HG03159 (cell line): ENCODE results near the gene LDLRAD4.
"Not testable (repeated sequence)": the region's sequence is repeated elsewhere in the genome, so short reads cannot be mapped to it uniquely, and the experiment has no call there.

Experiments
- ATAC-seq: cut with Tn5 transposase; IDR thresholded peaks from one replicate; pipeline ENCODE4 v1.9.1; 2021; ENCODE audit warnings: mild to moderate bottlenecking, moderate library complexity; ENCODE audit not compliant: unreplicated experiment

Gene LDLRAD4

DNA sequence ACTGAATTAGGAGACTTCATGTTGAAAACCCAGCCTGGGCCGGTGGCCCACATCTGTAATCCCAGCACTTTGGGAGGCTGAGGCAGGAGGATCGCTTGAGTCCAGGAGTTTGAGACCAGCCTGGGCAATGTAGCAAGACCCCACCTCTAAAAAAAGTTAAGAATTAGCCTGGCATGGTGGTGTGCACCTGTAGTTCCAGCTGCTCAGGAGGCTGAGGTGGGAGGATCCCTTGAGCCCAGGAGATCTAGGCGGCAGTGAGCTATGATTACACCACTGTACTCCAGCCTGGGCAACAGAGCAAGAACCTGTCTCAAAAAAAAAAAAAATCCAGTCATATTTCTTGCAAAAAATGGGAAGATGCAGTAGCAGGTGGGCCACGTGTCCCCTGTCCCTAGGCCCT, 257.8 kb downstream of the LDLRAD4 start:
- ATAC-seq: not testable (repeated sequence)

DNA sequence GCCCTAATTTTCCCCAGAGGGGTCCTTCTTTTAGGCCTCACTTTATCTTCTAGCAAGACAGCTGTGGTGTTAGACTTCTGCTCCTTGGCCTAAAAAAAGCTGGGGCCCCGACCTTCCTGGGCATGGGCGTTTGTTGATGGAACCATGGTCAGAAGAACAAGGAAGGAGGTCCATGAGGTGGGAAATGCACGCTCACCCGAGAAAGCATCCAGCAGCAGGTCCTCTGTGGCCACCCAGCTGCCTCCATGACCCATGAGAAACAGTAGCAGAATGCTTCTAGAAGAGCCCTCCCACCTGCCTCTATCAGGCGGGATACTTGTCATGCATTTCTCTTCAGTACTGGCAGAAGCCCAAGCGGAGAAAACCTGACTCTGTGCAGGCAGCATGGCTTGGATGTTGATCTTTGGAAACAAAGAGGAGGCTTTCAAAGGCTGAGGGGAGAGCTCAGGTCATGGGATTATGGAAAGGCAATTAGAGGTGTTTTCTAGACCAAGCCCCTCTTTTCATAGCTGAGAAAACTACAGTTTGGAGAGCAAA, 258.7 kb downstream of the LDLRAD4 start:
- no peak for ATAC-seq

DNA sequence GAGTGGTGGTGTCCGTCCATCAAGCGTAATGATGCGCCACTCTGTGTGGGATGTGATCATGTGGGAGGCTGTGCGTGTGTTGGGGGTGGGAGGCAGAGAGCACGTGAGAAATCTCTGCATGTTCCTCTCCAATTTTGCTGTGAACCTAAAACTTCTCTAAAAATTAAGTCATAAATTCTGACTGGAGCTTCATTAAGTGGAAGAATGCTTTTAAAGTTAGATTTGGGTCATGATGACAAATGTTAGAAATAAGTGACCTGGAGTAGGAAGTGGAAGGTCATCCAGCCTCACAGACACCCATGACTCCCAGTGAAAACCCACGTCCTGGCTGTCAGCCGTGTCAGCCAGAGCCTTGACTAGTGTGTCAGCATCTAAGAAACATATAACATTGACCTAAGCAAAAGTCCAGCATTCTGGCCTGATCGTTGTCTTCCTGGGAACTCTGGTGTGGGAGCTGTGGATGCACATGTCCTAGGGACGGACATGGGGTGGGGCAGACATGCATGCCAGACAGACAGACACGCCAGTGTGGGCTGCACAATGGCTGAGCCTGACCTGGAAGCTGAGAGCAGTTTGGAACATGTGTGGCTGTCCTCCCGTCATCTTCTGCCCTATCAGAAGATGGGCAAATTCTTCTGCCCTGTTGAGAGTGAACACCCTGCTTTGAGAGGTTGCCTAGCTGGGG, 262.2 kb downstream of the LDLRAD4 start:
- ATAC-seq: no peak

DNA sequence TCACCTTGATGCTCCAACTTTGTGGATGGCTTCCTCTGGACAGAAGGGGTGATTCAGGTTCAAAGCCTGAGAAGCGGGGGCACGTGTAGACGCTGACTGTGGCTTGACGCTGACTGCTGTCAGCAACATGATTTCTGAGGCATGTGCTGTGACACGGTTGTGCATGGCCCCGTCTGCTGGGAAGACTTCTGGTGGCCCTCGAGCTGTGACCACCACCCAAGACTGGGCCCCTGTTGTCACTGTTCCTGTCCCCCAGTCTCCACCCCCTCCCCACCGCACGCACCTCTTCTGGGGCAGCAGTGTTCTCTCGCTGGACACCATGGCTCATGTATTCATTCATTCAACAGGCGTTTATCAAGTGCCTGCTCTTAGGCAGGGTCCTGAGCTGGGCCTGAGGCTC, 262.8 kb downstream of the LDLRAD4 start:
- no peak for ATAC-seq

DNA sequence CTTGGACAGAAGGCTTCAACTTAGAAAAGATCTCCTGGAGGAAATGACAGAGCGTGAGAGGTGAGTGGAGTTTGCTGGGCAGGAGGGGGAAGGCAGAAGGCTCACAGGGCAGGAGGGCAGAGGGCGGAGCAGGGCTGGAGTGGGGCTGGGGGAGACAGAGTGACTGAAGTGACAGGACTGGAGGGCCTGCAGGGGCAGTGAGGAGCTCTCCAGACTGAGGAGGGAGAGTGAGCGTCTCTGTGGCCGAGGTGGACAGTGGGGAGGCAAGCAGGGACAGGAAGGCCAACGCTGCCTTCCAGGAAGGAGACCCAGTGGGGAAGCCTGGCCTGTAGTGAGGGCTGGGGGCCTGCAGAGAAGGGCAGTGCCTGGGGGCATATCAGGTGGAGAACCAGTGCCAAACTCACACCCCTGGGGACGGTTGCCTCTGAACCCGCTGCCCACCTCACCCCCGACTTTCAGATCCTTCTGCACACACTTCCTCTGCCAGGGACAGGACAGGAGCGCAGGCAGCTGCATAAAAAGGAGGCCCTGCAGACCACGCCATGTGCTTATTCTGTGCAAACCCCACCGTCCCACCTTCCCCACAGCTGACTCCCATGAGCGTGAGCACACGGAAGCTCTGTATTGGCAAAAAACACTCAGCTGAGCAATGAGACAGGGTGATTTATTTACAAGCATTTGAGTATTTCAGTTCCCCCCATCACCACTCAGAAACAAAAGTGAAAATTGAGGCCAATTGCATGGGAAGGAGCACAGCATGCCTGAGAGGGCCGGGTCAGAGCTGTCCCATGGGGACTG, 263.5 kb downstream of the LDLRAD4 start:
- peak; percentile 93 for ATAC-seq

DNA sequence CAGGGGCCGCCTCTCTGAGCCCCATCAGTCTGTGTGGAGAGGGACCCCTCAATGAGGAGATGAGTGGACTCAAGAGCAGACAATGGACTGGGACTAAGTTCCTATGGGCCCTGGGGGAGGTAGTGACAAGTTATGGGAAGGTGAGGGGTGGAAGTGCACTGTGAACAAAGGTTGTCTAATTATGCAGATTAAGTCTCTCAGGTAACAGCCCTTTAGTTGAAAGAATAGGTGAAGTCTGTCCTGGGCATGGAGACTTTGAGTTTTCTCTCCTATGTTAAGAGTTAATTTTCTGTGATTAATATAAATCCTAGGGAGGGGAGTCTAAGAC, 264.0 kb downstream of the LDLRAD4 start:
- ATAC-seq: no peak

DNA sequence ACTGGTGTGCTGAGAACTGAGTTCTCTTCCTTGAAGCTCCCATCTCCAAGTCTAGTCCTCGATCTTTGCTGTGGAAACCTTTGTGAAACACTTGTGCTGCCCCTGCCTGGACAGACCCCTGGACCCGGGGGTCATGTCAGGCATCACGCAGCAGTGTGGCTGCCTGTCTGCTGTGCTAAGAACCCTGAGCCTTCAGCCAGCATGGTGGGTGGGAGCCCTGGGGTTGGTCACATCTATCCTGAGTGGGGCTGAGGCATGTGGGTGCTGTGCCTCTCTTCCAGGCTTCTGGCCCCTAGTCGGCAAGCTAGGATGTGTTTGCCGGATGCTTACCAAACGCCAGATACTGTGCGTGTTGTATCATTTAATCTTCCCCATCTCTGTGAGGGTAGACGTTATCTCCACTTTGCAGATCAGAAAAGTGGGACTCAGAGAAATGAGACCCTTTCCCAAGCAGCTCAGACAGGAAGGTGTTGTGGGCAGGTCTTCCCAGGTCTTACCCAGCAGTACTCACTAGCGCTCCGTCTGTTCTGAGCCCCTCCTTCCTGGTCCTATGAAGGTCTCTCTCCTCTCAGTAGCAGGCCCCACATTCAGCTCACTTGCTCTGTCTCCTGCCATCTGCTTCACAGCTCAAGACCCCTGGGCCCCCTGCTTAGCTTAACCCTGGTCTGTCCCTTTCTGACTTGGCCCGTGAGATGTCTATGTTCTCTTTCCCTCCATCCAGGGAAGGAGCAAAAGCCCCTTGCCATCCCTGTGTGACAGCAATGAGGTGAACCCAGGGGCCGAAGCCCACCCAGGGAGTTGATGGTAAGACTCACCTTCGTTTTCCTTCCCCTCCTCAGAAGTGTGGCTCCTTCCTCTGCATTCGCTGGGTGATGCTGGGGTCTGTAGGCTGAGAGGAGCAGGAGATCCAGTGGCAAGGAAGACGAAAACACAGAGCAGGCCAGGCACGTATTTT, 265.0 kb downstream of the LDLRAD4 start:
- no peak for ATAC-seq

DNA sequence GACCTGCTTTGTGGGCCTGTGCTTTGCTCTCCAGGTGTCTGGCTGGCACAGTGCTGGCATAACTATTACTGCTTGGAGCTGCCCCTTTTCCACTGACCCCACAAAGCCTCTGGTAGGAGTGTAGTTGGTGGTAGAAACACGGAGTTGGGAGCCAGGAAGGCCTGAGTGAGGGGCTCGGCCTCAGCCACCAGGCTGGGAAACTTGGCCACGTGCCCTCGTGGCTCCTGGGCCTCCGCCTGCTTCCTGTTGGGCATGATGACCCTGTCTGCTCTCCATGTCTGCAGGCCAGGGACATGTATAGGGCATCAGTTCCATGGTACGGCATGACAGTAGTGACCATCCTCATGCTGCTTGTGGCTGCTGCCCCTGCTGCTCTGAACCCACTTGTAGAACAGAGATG, 266.6 kb downstream of the LDLRAD4 start:
- ATAC-seq: no peak

DNA sequence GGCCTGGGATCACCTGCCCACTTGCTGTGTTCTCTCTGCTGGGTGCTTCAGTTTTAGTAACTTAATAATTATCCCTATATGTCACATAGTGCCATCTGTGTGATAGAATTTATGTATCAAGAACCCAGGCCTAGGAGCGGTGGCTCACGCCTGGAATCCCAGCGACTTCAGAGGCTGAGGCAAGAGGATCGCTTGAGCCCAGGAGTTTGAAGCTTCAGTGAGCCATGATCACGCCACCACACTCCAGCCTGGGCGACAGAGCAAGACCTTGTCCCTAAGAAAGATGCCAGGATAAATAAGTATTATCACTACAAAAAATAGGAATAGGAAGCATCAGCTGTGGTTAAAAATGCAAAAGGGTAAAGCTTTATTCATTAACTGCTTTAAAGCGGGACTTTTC, 267.0 kb downstream of the LDLRAD4 start:
- no peak for ATAC-seq

DNA sequence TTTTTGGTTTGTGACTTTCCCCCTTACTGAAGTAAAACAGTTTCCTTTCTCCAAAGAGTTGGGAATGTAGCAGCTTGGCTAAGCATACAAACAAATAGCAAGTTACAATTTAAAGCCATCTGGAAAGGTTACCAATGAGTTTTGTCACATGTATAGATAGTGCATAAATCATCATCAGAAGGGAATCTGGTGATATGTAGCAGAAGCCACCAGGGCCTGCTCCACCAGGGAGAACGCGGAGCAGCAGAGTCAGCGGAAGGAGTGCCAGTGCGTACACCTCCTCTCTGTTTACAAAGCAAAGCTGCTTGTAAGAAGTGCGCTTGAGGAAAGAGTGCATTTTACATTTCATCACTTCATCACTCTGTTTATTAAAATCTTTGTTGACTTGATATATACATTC, 267.7 kb downstream of the LDLRAD4 start:
- no peak for ATAC-seq

DNA sequence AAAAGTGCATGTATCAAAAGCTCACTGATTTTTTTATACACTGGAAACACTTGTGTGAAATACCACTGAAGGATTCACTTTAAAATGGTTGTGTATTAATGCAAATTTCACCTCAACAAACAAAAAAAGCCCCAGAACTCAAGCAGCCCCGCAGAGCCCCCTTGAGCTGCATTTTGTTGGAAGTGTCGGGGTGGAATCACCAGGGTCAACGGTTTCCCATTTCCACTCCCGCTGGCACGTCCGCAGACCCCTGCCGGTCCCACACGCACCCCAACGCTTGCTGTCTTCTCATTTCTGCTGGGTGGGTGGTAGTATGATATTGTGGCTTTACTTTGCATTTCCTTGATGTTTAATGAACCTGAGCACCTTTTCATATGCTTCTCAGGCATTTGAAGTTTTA, 268.1 kb downstream of the LDLRAD4 start:
- ATAC-seq: no peak

DNA sequence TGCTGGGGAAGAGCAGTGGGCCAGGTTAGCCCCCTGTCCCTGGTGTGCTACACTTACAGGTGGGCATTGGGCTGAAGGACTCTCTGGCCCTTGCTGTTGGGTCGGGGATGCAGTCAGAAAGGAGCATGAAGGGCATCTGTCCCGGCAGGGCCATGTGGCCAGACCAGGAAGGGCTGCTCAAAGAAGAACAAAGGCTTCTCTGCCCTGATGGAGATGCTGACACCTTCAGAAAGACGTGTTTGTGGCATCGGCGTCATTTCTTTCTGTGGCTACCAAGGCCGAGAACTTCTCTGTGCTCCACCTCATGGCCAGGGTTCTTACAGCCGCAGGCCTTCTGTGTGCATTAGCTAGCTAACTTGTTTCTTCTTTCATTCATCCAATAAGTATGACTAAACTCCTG, 268.7 kb downstream of the LDLRAD4 start:
- no peak for ATAC-seq

DNA sequence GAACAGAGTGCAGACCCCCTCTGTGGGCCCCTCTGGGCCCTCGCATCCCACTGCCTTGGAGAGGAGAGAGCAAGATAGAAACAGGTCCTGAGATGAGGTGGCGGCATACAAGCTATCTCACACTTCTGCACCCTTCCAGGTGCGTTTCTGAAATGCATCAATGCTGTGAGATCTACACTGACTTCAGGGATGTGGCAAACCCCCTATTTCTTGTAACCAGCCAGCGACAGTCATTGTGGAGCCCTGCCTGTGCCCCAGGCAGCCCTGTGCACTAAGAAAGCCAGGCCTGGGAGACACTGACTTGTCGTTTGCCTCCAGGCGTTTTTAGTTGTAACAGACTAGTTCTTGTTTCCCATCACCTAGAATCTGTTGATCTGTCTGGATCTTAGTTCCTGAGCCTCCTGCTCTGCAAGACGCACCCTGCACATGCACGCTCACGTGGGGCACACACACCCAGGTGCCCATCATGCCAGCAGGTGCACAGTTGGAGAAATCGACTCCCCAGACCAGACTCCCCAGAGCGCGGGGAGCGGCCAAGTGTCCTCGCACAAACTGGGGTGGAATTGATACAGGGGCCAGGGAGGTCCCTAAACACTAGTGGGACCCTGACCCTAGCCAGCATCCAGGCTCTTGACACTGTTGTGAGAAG, 269.8 kb downstream of the LDLRAD4 start:
- no peak for ATAC-seq

DNA sequence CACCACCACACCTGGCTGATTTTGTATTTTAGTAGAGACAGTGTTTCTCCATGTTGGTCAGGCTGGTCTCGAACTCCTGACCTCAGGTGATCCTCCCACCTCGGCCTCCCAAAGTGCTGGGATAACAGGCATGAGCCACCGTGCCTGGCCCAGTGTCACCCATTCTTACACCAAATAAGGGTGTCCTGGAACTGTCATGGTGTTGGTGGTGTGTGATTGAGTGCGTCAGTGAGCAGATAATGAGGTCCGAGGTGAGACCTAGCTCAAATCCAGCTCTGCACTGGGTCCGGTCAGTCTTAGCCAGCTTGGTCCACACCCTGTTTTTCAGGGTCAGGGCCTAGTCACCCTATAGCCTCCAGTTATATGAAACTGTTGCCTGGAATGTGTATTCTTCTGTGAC, 270.7 kb downstream of the LDLRAD4 start:
- ATAC-seq: not testable (repeated sequence)

DNA sequence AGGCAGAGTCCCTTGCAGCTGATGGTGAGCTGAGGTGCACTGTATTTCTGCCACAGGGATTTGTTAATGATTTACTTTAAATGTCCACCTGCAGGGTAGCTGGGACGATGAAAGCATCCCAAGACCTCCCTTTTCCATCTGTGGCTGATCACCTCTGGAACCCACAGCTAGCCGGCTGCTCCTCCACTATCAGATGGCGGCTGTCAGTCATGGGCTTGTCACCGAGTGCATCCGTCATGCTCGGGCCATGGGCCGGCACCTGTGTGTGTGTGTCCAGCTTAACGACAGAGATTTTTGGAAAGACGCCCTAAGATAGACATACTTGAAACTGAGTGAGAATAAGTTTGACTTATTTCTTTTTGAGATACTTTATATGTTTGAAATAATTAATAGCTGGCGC, 272.6 kb downstream of the LDLRAD4 start:
- no peak for ATAC-seq

DNA sequence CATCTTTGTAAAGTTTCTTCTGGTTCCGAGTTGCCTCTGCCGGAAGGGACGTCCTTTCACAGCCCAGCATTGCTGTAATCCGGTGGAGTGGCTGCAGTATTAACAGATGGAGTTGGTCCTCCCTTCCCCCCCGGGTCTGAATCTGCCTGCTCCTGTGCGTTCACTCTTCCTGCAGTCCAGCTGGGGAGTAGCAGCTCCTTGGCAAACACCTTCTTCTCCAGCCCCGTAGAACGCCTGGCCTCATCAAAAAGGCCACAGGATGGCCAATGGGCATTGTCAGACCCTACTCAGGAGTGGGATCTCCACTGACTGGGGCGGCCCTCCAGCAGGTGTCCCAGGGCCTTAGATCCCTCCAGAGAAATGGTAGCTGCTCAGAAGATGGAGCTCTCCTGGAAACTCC, 273.8 kb downstream of the LDLRAD4 start:
- ATAC-seq: no peak

DNA sequence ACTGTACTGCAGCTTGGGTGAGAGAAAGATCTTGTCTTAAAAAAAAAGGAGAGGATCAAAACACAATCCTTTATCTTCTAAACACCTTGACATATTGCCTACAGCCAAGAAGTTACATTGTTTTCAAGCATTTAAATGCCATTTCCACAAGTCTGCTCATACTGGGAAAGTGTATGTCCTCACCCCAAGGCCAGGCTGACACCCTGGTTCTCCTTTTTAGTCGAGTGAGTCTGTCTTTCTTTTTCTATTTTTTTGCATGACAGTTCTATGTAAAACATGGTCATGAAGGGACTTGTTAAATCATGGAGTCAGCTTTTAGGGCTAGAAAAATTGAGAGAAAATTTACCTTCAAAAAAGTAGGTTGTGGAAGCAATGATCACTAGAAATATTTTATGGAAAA, 274.5 kb downstream of the LDLRAD4 start:
- no peak for ATAC-seq

DNA sequence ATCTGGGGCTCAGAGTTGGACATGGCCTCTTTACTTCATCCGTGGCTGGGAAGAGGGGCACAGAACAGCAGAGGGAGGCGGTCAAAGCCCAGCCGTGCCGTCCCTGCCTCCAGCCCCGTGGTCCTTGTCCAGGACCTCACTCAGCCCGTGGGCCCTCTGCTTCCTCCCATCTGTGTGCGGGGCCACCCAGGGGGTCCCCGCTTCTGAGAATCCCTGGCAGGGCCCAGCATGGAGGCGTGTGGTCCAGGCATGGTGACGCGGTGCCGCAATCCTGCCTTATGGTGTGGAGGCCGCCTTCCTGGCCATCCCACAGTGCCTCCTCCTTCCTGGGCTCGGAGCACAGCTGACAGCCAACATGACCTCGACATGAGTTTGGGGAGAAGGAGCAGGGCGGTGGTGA, 275.2 kb downstream of the LDLRAD4 start:
- no peak for ATAC-seq

DNA sequence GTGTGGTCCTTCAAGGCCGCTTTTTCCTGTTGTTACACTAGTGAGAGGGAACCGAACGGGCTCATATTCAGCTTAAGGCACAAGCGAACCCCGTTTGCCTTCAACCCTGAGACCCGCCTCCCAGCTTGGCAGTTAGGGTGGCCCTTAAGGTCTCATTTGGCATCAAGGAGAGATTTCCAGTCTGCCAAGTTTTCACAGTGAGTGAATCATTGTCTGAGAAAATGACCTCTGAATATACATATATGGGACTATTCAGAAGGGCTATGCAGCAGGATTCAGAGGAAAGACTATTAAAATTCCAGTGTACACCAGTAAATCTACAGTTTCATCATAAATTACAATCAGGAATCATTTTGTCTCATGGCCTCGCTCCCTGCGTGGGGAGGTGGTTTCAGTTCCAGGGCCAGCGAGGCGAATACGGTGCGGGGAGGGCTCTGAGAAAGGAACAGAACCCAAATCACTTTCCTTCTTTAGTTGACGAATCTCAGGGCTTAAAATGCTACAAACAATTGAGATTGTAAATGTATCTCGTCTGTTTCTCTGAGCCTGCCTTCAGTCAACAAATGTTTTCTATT, 276.4 kb downstream of the LDLRAD4 start:
- ATAC-seq: no peak

DNA sequence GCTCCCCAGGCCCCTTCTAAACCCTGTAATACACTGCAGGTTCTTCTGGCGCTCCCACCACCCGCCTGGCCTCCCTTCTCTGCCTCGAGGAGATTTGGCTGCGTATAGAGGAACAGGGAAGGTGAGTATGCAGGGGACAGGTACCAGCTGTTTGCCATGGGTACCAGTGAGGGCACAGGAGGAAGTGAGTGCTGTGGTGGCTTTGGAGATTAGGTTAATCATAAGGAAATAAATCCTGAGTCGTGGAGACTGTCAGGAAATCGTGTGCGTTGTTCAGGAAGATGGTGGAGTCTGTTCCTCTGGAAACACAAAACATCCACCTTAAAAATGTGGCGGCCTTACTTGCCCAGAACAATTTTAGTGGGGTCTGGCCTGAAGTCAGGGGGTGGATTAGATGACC, 277.4 kb downstream of the LDLRAD4 start:
- ATAC-seq: no peak
